SK-N-SH (cell line): ENCODE data around the gene ALX3. TPM values are rescaled to one million over a fixed set of nuclear protein-coding genes. Genes with fewer than 3 reads are reported as not detected.

ENCODE experiments used
- CTCF ChIA-PET: fragments of 300-600, 350-600 bp; formaldehyde crosslinking; extraction: SDS; loops from one replicate; lab custom pipeline; 2021; lab: Yijun Ruan, JAX
- POLR2A ChIA-PET: fragments of 350-600 bp; sonication (Branson Sonifier 250); formaldehyde crosslinking; extraction: SDS; loops from one replicate; lab custom pipeline; 2020; ENCODE audit warnings: antibody characterized with exemption, inconsistent platforms; lab: Yijun Ruan, JAX
- DNase-seq: peaks from one replicate; pipeline ENCODE4 v3.0.0; 2012
- H2AFZ ChIP-seq: fragments of 200-600 bp; sonication (generic); 2 replicates; pipeline ENCODE4 v1.8.1; 2016; ENCODE audit warnings: antibody characterized with exemption, mild to moderate bottlenecking, low read depth
- H3F3A ChIP-seq: fragments of 200-600 bp; sonication (generic); replicated peaks from 2 replicates; pipeline ENCODE3; 2016; ENCODE audit warnings: antibody characterized with exemption, mild to moderate bottlenecking; ENCODE audit not compliant: insufficient read depth
- H3K27ac ChIP-seq, 2 experiments: fragments of 200-500 bp in 1 of 2; fragments of 200-600 bp in 1 of 2; sonication (Bioruptor generic) in 1 of 2; sonication (generic), shearing (Covaris generic) in 1 of 2; 2 replicates each; pipeline versions ENCODE4 v1.5.1 to v1.6.1; 2014 to 2016; ENCODE audit warnings: low read depth in 2 of 2, inconsistent platforms in 1 of 2, low read length in 1 of 2, mild to moderate bottlenecking in 1 of 2, mixed read lengths in 1 of 2
- H3K27me3 ChIP-seq: fragments of 200-600 bp; sonication (generic), shearing (Covaris generic); 2 replicates; pipeline ENCODE4 v1.6.1; 2016; ENCODE audit warnings: mixed run types; ENCODE audit not compliant: insufficient read depth
- H3K36me3 ChIP-seq, 2 experiments: fragments of 200-500 bp in 1 of 2; fragments of 200-600 bp in 1 of 2; sonication (Bioruptor generic) in 1 of 2; sonication (generic) in 1 of 2; replicated peaks in 1 of 2; 2 replicates each; pipeline versions ENCODE3 to v1.5.1; 2014 to 2016; ENCODE audit warnings: low read length in 1 of 2, mild to moderate bottlenecking in 1 of 2; ENCODE audit not compliant: insufficient read depth in 2 of 2, control insufficient read depth in 1 of 2
- H3K4me1 ChIP-seq, 2 experiments: fragments of 200-500 bp in 1 of 2; fragments of 200-600 bp in 1 of 2; sonication (Bioruptor generic) in 1 of 2; sonication (generic), shearing (Covaris generic) in 1 of 2; 2 replicates each; pipeline versions ENCODE4 v1.5.1 to v1.6.1; 2014 to 2016; ENCODE audit warnings: low read depth in 1 of 2, low read length in 1 of 2, mixed run types in 1 of 2; ENCODE audit not compliant: insufficient read depth in 2 of 2, control insufficient read depth in 1 of 2
- H3K4me2 ChIP-seq: fragments of 200-600 bp; sonication (generic), shearing (Covaris generic); 2 replicates; pipeline ENCODE4 v1.6.1; 2017; ENCODE audit warnings: mixed run types
- H3K4me3 ChIP-seq, 2 experiments: fragments of 200-500 bp in 1 of 2; fragments of 200-600 bp in 1 of 2; sonication (Bioruptor generic) in 1 of 2; sonication (generic), shearing (Covaris generic) in 1 of 2; 2 replicates each; pipeline versions ENCODE4 v1.5.1 to v1.8.1; 2014 to 2016; ENCODE audit warnings: low read depth in 2 of 2, inconsistent platforms in 1 of 2, low read length in 1 of 2, mild to moderate bottlenecking in 1 of 2, mixed read lengths in 1 of 2, moderate library complexity in 1 of 2
- H3K79me2 ChIP-seq: fragments of 200-600 bp; sonication (generic); 2 replicates; pipeline ENCODE4 v1.8.1; 2017; ENCODE audit warnings: mild to moderate bottlenecking; ENCODE audit not compliant: insufficient read depth
- H3K9ac ChIP-seq: fragments of 200-600 bp; sonication (generic); 2 replicates; pipeline ENCODE4 v1.6.1; 2017; ENCODE audit warnings: mixed run types
- H3K9me2 ChIP-seq: fragments of 200-600 bp; sonication (generic); 2 replicates; pipeline ENCODE4 v1.6.1; 2017; ENCODE audit warnings: mixed run types
- H3K9me3 ChIP-seq: fragments of 200-600 bp; sonication (generic); 2 replicates; pipeline ENCODE4 v1.6.1; 2017; ENCODE audit warnings: mixed run types, mild to moderate bottlenecking, moderate library complexity
- H4K20me1 ChIP-seq: fragments of 200-600 bp; sonication (generic); 2 replicates; pipeline ENCODE4 v1.6.1; 2017; ENCODE audit warnings: mild to moderate bottlenecking, mixed run types; ENCODE audit not compliant: insufficient read depth
- CTCF ChIP-seq: fragments of 200-600 bp; sonication (generic); IDR thresholded peaks from 2 replicates; pipeline ENCODE4 v1.6.1; 2017; ENCODE audit warnings: antibody characterized with exemption, mild to moderate bottlenecking, moderate library complexity
- ELF1 ChIP-seq: IDR thresholded peaks from 2 replicates; pipeline ENCODE4 v1.4.0; 2012
- EP300 ChIP-seq, 2 experiments: IDR thresholded peaks; 2 replicates each; pipeline versions ENCODE4 v1.4.0 to v1.6.1; 2012; ENCODE audit warnings: borderline replicate concordance in 1 of 2, low read depth in 1 of 2, low read length in 1 of 2
- EZH2phosphoT487 ChIP-seq: fragments of 200-600 bp; sonication (generic); IDR thresholded peaks from 2 replicates; pipeline ENCODE4 v1.6.1; 2017; ENCODE audit warnings: low read depth, mixed run types, mild to moderate bottlenecking, antibody characterized with exemption, moderate library complexity, borderline replicate concordance
- GATA2 ChIP-seq: sonication (generic); formaldehyde crosslinking; IDR thresholded peaks from 2 replicates; pipeline ENCODE4 v1.5.0; 2020; ENCODE audit warnings: mild to moderate bottlenecking, missing genetic modification reagents
- IRF3 ChIP-seq: fragments of 150-350 bp; IDR thresholded peaks from 2 replicates; pipeline ENCODE4 v1.6.1; 2016; ENCODE audit warnings: mild to moderate bottlenecking, low read depth, low read length
- JUND ChIP-seq: IDR thresholded peaks from 2 replicates; pipeline ENCODE4 v1.4.0; 2012
- NRF1 ChIP-seq: IDR thresholded peaks from 2 replicates; pipeline ENCODE4 v1.6.1; 2012; ENCODE audit warnings: low read depth, mild to moderate bottlenecking, low read length
- PBX3 ChIP-seq: IDR thresholded peaks from 2 replicates; pipeline ENCODE4; 2012
- POLR2AphosphoS5 ChIP-seq: IDR thresholded peaks from 2 replicates; pipeline ENCODE4 v1.6.1; 2012; ENCODE audit warnings: low read depth, low read length
- RCOR1 ChIP-seq: fragments of 150-350 bp; IDR thresholded peaks from 2 replicates; pipeline ENCODE4 v1.6.1; 2017; ENCODE audit warnings: antibody characterized with exemption, low read length
- SMC3 ChIP-seq: IDR thresholded peaks from 2 replicates; pipeline ENCODE4 v1.6.1; 2012; ENCODE audit warnings: low read depth, low read length, improper control_type of control experiment
- TAF1 ChIP-seq: IDR thresholded peaks from 2 replicates; pipeline ENCODE4 v1.6.1; 2012; ENCODE audit warnings: low read depth, mild to moderate bottlenecking, low read length, moderate library complexity, borderline replicate concordance
- TCF12 ChIP-seq: IDR thresholded peaks from 2 replicates; pipeline ENCODE4 v1.4.0; 2012
- USF1 ChIP-seq: IDR thresholded peaks from 2 replicates; pipeline ENCODE4 v1.4.0; 2012; ENCODE audit warnings: low read depth, borderline replicate concordance
- YY1 ChIP-seq: IDR thresholded peaks from 2 replicates; pipeline ENCODE4 v1.4.0; 2012; ENCODE audit warnings: low read depth, mild to moderate bottlenecking
- ZBTB33 ChIP-seq: IDR thresholded peaks from 2 replicates; pipeline ENCODE4 v1.4.0; 2012; ENCODE audit warnings: low read depth, borderline replicate concordance
- WGBS: methylation state at CpG from one replicate; pipeline ENCODE4 v1.1.6; 2017; ENCODE audit warnings: low lambda C conversion rate; 5-methylcytosine and 5-hydroxymethylcytosine counted together
- polyA plus RNA-seq, 3 experiments: library from polyadenylated mRNA; depleted of rRNA; stranded (reverse); fragments of >200 nt; gene quantifications; 2 replicates each; pipeline ENCODE4 v1.2.3, GENCODE V29; 2012
- TF ChIP-seq, protein P1 (sequence below): IDR thresholded peaks from 2 replicates; pipeline ENCODE4 v1.4.0; 2012; ENCODE audit warnings: low read depth

Gene ALX3
- polyA plus RNA-seq, 1 of the 3 experiments (the other 2 are of a cell fraction): not detected

GRCh38 chr1:110060662-110061060, 9.8 kb downstream of the ALX3 start:
- no peak overlapping the region for H3K4me2 ChIP-seq
- peaks cover 10% of the 10 kb centered on the region for H4K20me1 ChIP-seq
- H3K4me1 ChIP-seq: peaks cover 37 to 95% of the 10 kb centered on the region in 2 experiments
- H3K27ac ChIP-seq: peak overlapping the region in 1 of 2 experiments; percentile 93; a peak in 2 of 4 replicates
- peaks cover 20 to 27% of the 10 kb centered on the region in 2 experiments for H3K36me3 ChIP-seq
- no peak overlapping the region for H3K4me3 ChIP-seq
- H3K79me2 ChIP-seq: no peaks in the 10 kb centered on the region; the same call in 1 of the 2 replicates
- no peaks in the 10 kb centered on the region for H3K27me3 ChIP-seq
- POLR2A ChIA-PET: interaction anchor here (0.7 to 2.0 kb wide), 4 partner anchors 11 to 41 kb away, joined by 3 to 6 read pairs (median 4); no protein-coding TSS in a partner anchor
- H3K9ac ChIP-seq: no peak overlapping the region
- no peak for TF ChIP-seq YY1
- TF ChIP-seq JUND: no peak
- TF ChIP-seq TCF12: no peak
- no peak for TF ChIP-seq PBX3
- TF ChIP-seq GATA2 (CRISPR knock-in tag): no peak
- no peak for TF ChIP-seq NRF1
- no peak for TF ChIP-seq EZH2phosphoT487
- TF ChIP-seq USF1: no peak
- no peak for TF ChIP-seq TAF1
- no peak for TF ChIP-seq RCOR1
- TF ChIP-seq, protein P1, sequence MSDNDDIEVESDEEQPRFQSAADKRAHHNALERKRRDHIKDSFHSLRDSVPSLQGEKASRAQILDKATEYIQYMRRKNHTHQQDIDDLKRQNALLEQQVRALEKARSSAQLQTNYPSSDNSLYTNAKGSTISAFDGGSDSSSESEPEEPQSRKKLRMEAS: no peak
- TF ChIP-seq POLR2AphosphoS5: no peak
- no peak for TF ChIP-seq SMC3
- TF ChIP-seq IRF3: no peak
- TF ChIP-seq EP300 (IDR thresholded peaks at IDR 0.05; ENCODE audit: borderline replicate concordance in 1 of 2, low read depth in 1 of 2, low read length in 1 of 2): no peak
- no peak for TF ChIP-seq ELF1
- TF ChIP-seq ZBTB33: no peak
- no peak for TF ChIP-seq CTCF
- H3K9me3 ChIP-seq: no peaks in the 10 kb centered on the region
- DNase-seq: no peak
- no peaks in the 10 kb centered on the region for H3K9me2 ChIP-seq
- H2AFZ ChIP-seq: no peak overlapping the region
- peaks cover 31% of the 10 kb centered on the region for H3F3A ChIP-seq
- CTCF ChIA-PET: interaction anchor here (0.6 to 42.0 kb wide), 15 partner anchors 9 to 592 kb away, joined by 3 to 1768 read pairs (median 5); partner anchors contain the start of genes STRIP1 and UBL4B
- 96% methylated on average over 7 of the region's 7 CpGs for WGBS
